ENCODE results near the gene MBD6.
"Not testable (repeated sequence)": the region's sequence is repeated elsewhere in the genome, so short reads cannot be mapped to it uniquely, and the experiment has no call there.

MBD6 gene

GRCh38 chr12:57515934-57516541 is 6.6 kb upstream of the MBD6 start:
- DNase-seq, result no peak

- no peak for DNase-seq
These were observed 5.9 kb upstream of the MBD6 start for GRCh38 chr12:57516617-57517153.

DNA sequence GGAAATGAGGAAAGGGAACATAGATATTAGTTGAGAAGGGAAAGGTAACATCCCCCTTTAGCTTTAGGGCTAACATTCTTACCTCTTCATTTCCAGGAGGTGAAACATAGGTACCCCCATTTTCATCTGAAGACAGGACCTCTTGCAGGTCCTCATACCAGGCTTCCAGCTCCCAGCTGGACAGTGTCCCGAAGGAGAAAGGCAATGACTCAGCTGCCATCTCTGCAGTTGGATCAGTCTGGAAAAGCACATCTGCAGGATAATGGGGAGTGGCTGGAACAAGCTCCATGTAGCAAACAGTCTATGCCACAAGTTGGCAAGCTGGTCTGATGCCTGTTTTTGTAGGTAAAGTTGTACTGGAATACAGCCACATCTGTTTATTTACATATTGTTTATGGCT is 5.4 kb upstream of the MBD6 start:
- DNase-seq, result no peak

DNA sequence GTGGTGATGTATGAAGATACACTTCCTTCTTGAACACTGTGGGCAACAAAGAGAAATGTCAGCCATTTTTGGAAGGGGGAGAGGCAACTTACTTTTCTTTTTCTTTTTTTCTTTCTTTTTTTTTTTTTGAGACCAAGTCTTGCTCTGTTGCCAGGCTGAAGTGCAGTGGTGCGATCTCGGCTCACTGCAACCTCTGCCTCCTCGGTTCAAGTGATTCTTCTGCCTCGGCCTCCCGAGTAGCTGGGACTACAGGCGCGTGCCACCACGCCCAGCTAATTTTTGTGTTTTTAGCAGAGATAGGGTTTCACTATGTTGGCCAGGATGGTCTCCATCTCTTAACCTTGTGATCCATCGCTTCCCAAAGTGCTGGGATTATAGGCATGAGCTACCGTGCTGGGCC is 4.9 kb upstream of the MBD6 start:
- DNase-seq, result not testable (repeated sequence)

GRCh38 chr12:57518176-57518919 is 4.3 kb upstream of the MBD6 start:
- no peak for DNase-seq

- DNase-seq, result no peak
These were observed 3.5 kb upstream of the MBD6 start for GRCh38 chr12:57518920-57519795.

GRCh38 chr12:57519796-57520052 is 2.9 kb upstream of the MBD6 start:
- DNase-seq, result no peak

- peak; percentile 99 to 100 (median 100) for DNase-seq
These were observed 2.4 kb upstream of the MBD6 start, which contains the start of gene DDIT3 for GRCh38 chr12:57520053-57520818. TSS of gene DDIT3 (minus strand) at chr12:57520514. CDS start at chr12:57517406, 3,108 bp downstream.

DNA sequence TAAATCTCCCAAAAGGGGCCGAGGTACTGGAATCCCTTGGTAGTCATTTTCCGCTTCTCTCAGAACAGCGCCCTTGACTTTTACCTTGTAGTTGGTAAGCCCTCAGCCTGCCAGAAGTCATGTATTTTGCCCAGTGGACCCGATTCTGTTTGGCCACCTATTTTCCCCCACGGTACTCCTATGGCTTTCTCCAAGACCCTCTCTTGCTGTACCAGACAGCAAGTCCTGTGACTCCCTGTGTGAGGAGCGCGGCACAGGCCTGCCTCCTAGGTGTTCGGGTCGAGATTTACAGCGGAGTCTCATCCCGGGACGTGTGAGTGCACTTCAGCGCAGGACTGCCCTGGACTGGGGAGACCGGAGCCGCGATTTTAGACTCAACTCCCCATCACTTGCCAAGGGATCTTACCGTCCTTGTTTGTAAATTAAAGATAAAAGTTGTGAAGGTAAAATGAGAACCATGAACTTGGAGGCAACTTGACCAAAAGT is 1.1 kb upstream of the MBD6 start:
- DNase-seq, result peak in 1 of 5 donors; percentile 18

GRCh38 chr12:57522887-57523705 is 472 bp downstream of the MBD6 start:
- DNase-seq, result peak; percentile 38 to 59 (median 46)

GRCh38 chr12:57523706-57524614 is 1.3 kb downstream of the MBD6 start:
- no peak for DNase-seq

- no peak for DNase-seq
These were observed 2.4 kb downstream of the MBD6 start for GRCh38 chr12:57524814-57525614.

DNA sequence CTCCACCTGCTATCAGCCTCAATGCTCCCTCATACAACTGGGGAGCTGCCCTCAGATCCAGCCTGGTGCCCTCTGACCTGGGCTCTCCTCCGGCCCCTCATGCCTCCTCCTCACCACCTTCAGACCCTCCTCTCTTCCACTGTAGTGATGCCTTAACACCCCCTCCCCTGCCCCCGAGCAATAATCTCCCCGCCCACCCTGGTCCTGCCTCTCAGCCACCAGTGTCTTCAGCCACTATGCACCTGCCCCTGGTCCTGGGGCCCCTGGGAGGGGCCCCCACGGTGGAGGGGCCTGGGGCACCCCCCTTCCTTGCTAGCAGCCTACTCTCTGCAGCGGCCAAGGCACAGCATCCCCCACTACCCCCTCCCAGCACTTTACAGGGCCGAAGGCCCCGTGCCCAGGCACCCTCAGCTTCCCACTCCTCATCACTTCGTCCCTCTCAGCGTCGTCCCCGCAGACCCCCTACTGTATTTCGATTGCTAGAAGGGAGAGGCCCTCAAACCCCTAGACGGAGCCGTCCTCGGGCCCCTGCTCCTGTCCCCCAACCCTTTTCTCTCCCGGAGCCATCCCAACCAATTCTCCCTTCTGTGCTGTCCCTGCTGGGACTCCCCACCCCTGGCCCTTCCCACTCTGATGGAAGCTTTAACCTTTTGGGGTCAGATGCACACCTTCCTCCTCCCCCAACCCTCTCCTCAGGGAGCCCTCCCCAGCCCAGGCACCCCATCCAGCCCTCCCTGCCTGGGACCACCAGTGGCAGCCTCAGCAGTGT is 3.2 kb downstream of the MBD6 start:
- no peak for DNase-seq

DNA sequence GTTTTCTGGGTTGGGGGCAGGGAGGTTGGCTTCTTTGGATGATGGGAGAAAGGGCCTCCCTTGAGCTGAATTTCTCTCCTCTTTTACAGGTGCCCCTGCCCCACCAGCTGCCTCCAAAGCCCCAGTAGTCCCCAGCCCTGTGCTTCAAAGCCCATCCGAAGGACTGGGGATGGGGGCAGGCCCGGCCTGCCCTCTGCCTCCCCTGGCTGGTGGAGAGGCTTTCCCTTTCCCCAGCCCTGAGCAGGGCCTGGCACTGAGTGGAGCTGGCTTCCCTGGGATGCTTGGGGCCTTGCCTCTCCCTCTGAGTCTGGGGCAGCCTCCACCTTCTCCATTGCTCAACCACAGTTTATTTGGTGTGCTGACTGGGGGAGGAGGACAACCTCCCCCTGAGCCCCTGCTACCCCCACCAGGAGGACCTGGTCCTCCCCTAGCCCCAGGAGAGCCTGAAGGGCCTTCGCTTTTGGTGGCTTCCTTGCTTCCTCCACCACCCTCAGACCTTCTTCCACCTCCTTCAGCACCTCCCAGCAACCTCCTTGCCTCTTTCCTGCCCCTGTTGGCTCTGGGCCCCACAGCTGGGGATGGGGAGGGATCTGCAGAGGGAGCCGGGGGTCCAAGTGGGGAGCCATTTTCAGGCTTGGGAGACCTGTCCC is 4.0 kb downstream of the MBD6 start:
- no peak for DNase-seq

- DNase-seq, result no peak
These were observed 4.6 kb downstream of the MBD6 start for GRCh38 chr12:57527184-57527583.

DNA sequence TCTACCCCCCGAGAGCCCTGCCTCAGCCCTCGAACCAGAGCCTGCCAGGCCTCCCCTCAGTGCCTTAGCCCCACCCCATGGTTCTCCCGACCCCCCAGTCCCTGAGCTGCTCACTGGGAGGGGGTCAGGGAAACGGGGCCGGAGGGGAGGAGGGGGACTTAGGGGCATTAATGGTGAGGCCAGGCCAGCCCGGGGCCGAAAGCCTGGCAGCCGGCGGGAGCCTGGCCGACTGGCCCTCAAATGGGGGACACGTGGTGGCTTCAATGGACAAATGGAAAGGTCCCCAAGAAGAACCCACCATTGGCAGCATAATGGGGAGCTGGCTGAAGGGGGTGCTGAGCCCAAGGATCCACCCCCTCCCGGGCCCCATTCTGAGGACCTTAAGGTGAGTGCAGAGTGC is 5.6 kb downstream of the MBD6 start:
- DNase-seq, result no peak

DNA sequence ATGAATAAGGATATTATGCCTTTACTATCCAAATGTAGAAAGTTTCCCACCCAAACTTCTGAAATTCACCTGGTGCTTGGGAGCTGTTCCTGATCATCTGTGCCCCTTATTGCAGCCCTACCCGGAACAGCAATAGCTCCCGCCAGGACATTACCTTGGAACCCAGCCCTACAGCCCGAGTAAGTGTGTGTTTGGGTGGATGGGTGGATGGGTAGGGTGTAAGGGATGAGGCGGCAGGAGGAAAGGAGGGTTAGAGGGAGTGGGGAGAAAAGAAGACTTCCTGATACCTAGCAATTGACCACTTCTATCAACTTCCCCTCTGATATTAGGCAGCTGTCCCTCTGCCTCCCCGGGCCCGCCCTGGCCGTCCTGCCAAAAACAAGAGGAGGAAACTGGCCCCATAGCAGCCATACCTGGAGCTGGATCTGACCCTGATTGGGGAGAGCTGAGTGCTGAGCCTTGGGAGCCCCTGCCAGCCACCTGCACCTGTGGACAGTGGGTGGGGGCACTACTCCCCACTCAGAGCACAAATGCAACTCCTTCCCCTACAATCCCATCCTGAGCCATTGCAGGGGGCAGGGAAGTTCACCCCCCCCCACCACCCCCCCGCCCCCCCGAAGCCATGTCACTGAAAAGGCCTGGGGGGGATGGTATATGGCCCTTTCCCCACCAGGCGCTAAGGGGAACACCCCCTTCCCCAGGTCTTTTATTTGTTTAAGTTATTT is 6.4 kb downstream of the MBD6 start:
- DNase-seq, result no peak

GRCh38 chr12:57529831-57530230 is 7.2 kb downstream of the MBD6 start:
- no peak for DNase-seq
